ENCODE results near the gene DENND1A.

Gene DENND1A

GRCh38 chr9:123481209-123481865 is 448.6 kb downstream of the DENND1A start:
- DNase-seq, result no peak

GRCh38 chr9:123480791-123481190 is 449.1 kb downstream of the DENND1A start:
- no peak for DNase-seq

GRCh38 chr9:123480096-123480495 is 449.8 kb downstream of the DENND1A start:
- no peak for DNase-seq

GRCh38 chr9:123478967-123479602 is 450.8 kb downstream of the DENND1A start:
- DNase-seq, result no peak

- no peak for DNase-seq
Observed at GRCh38 chr9:123478160-123478559, 451.8 kb downstream of the DENND1A start.

GRCh38 chr9:123475407-123475806 is 454.5 kb downstream of the DENND1A start:
- no peak for DNase-seq

GRCh38 chr9:123472862-123473614 is 456.9 kb downstream of the DENND1A start:
- no peak for DNase-seq

- no peak for DNase-seq
Observed at GRCh38 chr9:123471843-123472570, 457.9 kb downstream of the DENND1A start.

GRCh38 chr9:123470991-123471770 is 458.7 kb downstream of the DENND1A start:
- no peak for DNase-seq

- DNase-seq, result no peak
Observed at GRCh38 chr9:123470121-123470782, 459.7 kb downstream of the DENND1A start.

- no peak for DNase-seq
Observed at GRCh38 chr9:123469282-123469681, 460.6 kb downstream of the DENND1A start.

GRCh38 chr9:123468541-123468940 is 461.4 kb downstream of the DENND1A start:
- DNase-seq, result no peak

- DNase-seq, result no peak
Observed at GRCh38 chr9:123465304-123465703, 464.6 kb downstream of the DENND1A start.

GRCh38 chr9:123460091-123460490 is 469.8 kb downstream of the DENND1A start:
- no peak for DNase-seq

GRCh38 chr9:123457583-123457982 is 472.3 kb downstream of the DENND1A start:
- DNase-seq, result no peak

GRCh38 chr9:123456011-123456410 is 473.9 kb downstream of the DENND1A start:
- no peak for DNase-seq

- no peak for DNase-seq
Observed at GRCh38 chr9:123455187-123455586, 474.7 kb downstream of the DENND1A start.

- no peak for DNase-seq
Observed at GRCh38 chr9:123454361-123454760, 475.6 kb downstream of the DENND1A start.

- no peak for DNase-seq
Observed at GRCh38 chr9:123453831-123454321, 476.1 kb downstream of the DENND1A start.

GRCh38 chr9:123453076-123453667 is 476.8 kb downstream of the DENND1A start:
- DNase-seq, result no peak

- no peak for DNase-seq
Observed at GRCh38 chr9:123450996-123451395, 478.9 kb downstream of the DENND1A start.

Data from NCI-H2107 (cell line).